Inflammatory macrophage treated with lipopolysaccharide for 4 hours (primary cell): ENCODE results near the gene ACAD10.
"Not testable (repeated sequence)": the region's sequence is repeated elsewhere in the genome, so short reads cannot be mapped to it uniquely, and the experiment has no call there.

Experiments used
- DNase-seq: peaks from one replicate; pipeline ENCODE4 v3.0.0-alpha.2; 2020

The ACAD10 gene

GRCh38 chr12:111754671-111755070 lies 68.8 kb downstream of the ACAD10 start:
- DNase-seq = no peak

GRCh38 chr12:111756196-111756595 lies 70.3 kb downstream of the ACAD10 start:
- no peak for DNase-seq

- DNase-seq = no peak
Measured at GRCh38 chr12:111756681-111757080, 70.8 kb downstream of the ACAD10 start.

GRCh38 chr12:111757361-111758119 lies 71.7 kb downstream of the ACAD10 start:
- DNase-seq = peak; percentile 45

GRCh38 chr12:111758120-111758561 lies 72.3 kb downstream of the ACAD10 start:
- DNase-seq = no peak

- no peak for DNase-seq
Measured at GRCh38 chr12:111759271-111759670, 73.4 kb downstream of the ACAD10 start.

- no peak for DNase-seq
Measured at GRCh38 chr12:111759991-111760390, 74.1 kb downstream of the ACAD10 start.

GRCh38 chr12:111761099-111761498 lies 75.2 kb downstream of the ACAD10 start:
- no peak for DNase-seq

GRCh38 chr12:111761706-111762105 lies 75.9 kb downstream of the ACAD10 start:
- no peak for DNase-seq

GRCh38 chr12:111763552-111763951 lies 77.7 kb downstream of the ACAD10 start:
- not testable (repeated sequence) for DNase-seq

- DNase-seq = no peak
Measured at GRCh38 chr12:111764120-111764821, 78.4 kb downstream of the ACAD10 start.

- DNase-seq = peak; percentile 39
Measured at GRCh38 chr12:111766608-111767361, 80.9 kb downstream of the ACAD10 start, which contains the start of gene ALDH2. ALDH2 (plus strand) TSS chr12:111766933; CDS start chr12:111766983, 50 bp downstream.

- DNase-seq = no peak
Measured at GRCh38 chr12:111767362-111768158, 81.7 kb downstream of the ACAD10 start.

GRCh38 chr12:111768159-111768895 lies 82.5 kb downstream of the ACAD10 start:
- no peak for DNase-seq

- no peak for DNase-seq
Measured at GRCh38 chr12:111769599-111769998, 83.7 kb downstream of the ACAD10 start.

GRCh38 chr12:111773801-111774551 lies 88.1 kb downstream of the ACAD10 start:
- DNase-seq = peak; percentile 97

GRCh38 chr12:111775205-111776193 lies 89.6 kb downstream of the ACAD10 start:
- DNase-seq = peak; percentile 97

GRCh38 chr12:111776836-111777344 lies 91.0 kb downstream of the ACAD10 start:
- DNase-seq = no peak

GRCh38 chr12:111777345-111778045 lies 91.6 kb downstream of the ACAD10 start:
- peak; percentile 76 for DNase-seq
